DOHH2 (cell line): ENCODE results near the gene KLF16.

Experiments used
- H3F3A ChIP-seq: fragments of 200-600 bp; sonication (generic), shearing (Covaris generic); 2 replicates; pipeline ENCODE4 v1.6.0; 2016; ENCODE audit warnings: antibody characterized with exemption, mild to moderate bottlenecking; ENCODE audit not compliant: control insufficient read depth, insufficient read depth
- H3K27ac ChIP-seq: fragments of 200-600 bp; sonication (generic); 2 replicates; pipeline ENCODE4 v1.5.1; 2014; ENCODE audit warnings: low read depth, mild to moderate bottlenecking, low read length, moderate library complexity
- H3K27me3 ChIP-seq: fragments of 200-600 bp; sonication (generic); 2 replicates; pipeline ENCODE4 v1.6.1; 2014; ENCODE audit warnings: mild to moderate bottlenecking, low read length, mixed read lengths; ENCODE audit not compliant: control insufficient read depth
- H3K36me3 ChIP-seq: fragments of 200-600 bp; sonication (generic); 2 replicates; pipeline ENCODE4 v1.6.1; 2014; ENCODE audit warnings: mild to moderate bottlenecking, low read length, moderate library complexity, mixed read lengths; ENCODE audit not compliant: control insufficient read depth
- H3K4me1 ChIP-seq: fragments of 200-600 bp; sonication (generic); 2 replicates; pipeline ENCODE4 v1.6.1; 2014; ENCODE audit warnings: mild to moderate bottlenecking, low read length, mixed read lengths; ENCODE audit not compliant: control insufficient read depth
- H3K4me2 ChIP-seq: fragments of 200-600 bp; sonication (generic); 2 replicates; pipeline ENCODE4 v1.6.0; 2014; ENCODE audit warnings: mild to moderate bottlenecking, low read length, moderate library complexity
- H3K4me3 ChIP-seq: fragments of 200-600 bp; sonication (generic); 2 replicates; pipeline ENCODE4 v1.5.1; 2014; ENCODE audit warnings: mild to moderate bottlenecking, low read length, mixed read lengths
- H3K79me2 ChIP-seq: fragments of 200-600 bp; sonication (generic); 2 replicates; pipeline ENCODE4 v1.6.1; 2014; ENCODE audit warnings: mild to moderate bottlenecking, low read length, mixed read lengths; ENCODE audit not compliant: control insufficient read depth
- H3K9me2 ChIP-seq: fragments of 200-600 bp; sonication (generic); replicated peaks from 2 replicates; pipeline ENCODE4 v1.6.1; 2014; ENCODE audit warnings: mild to moderate bottlenecking, low read length, mixed read lengths; ENCODE audit not compliant: control insufficient read depth
- H3K9me3 ChIP-seq: fragments of 200-600 bp; sonication (generic); 2 replicates; pipeline ENCODE4 v1.6.1; 2014; ENCODE audit warnings: antibody characterized with exemption, low read length, mixed read lengths; ENCODE audit not compliant: control insufficient read depth, insufficient read depth
- H4K20me1 ChIP-seq: fragments of 200-600 bp; sonication (generic); 2 replicates; pipeline ENCODE4 v1.6.0; 2014; ENCODE audit warnings: low read depth, mild to moderate bottlenecking, antibody characterized with exemption, low read length, moderate library complexity; ENCODE audit not compliant: control insufficient read depth, insufficient read depth
- EZH2phosphoT487 ChIP-seq: fragments of 200-600 bp; sonication (generic); IDR thresholded peaks from 2 replicates; pipeline ENCODE4 v1.6.1; 2017; ENCODE audit warnings: borderline replicate concordance, mild to moderate bottlenecking, antibody characterized with exemption, low read length, moderate library complexity, mixed read lengths
- TF ChIP-seq, protein P1 (sequence below): fragments of 200-600 bp; sonication (generic); IDR thresholded peaks from one replicate; pipeline ENCODE4 v1.5.1; 2014; ENCODE audit warnings: antibody characterized with exemption, mild to moderate bottlenecking, low read depth, low read length; ENCODE audit not compliant: poor library complexity, severe bottlenecking

Gene KLF16

DNA sequence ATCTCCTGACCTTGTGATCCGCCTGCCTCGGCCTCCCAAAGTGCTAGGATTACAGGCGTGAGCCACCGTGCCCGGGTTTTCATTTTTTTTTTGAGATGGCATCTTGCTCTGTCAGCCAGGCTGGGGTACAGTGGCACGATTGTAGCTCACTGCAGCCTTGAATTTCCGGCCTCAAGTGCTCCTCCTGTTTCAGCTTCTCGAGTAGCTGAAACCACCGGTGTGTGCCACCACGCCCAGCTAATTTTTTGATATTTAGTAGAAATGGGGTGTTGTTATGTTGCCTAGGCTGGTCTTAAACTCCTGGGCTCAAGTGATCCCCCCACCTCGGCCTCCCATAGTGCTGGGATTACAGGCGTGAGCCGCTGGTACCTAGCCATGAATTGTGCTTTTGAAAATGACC, 47.7 kb upstream of the KLF16 start:
- H3K4me1 ChIP-seq = peaks cover 1% of the 10 kb centered on the region
- TF ChIP-seq EZH2phosphoT487 = no peak
- TF ChIP-seq, protein P1, sequence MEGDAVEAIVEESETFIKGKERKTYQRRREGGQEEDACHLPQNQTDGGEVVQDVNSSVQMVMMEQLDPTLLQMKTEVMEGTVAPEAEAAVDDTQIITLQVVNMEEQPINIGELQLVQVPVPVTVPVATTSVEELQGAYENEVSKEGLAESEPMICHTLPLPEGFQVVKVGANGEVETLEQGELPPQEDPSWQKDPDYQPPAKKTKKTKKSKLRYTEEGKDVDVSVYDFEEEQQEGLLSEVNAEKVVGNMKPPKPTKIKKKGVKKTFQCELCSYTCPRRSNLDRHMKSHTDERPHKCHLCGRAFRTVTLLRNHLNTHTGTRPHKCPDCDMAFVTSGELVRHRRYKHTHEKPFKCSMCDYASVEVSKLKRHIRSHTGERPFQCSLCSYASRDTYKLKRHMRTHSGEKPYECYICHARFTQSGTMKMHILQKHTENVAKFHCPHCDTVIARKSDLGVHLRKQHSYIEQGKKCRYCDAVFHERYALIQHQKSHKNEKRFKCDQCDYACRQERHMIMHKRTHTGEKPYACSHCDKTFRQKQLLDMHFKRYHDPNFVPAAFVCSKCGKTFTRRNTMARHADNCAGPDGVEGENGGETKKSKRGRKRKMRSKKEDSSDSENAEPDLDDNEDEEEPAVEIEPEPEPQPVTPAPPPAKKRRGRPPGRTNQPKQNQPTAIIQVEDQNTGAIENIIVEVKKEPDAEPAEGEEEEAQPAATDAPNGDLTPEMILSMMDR = no peak
- H3K36me3 ChIP-seq = peaks cover 13% of the 10 kb centered on the region
- H4K20me1 ChIP-seq = 0 out of 2 replicates have a peak, but pooled peaks cover 4% of the 10 kb centered on the region
- no peaks in the 10 kb centered on the region for H3F3A ChIP-seq
- no peaks in the 10 kb centered on the region for H3K9me2 ChIP-seq
- peaks cover 82% of the 10 kb centered on the region for H3K79me2 ChIP-seq
- no peak overlapping the region for H3K27ac ChIP-seq
- no peaks in the 10 kb centered on the region for H3K27me3 ChIP-seq
- H3K4me3 ChIP-seq = no peak overlapping the region
- no peaks in the 10 kb centered on the region for H3K9me3 ChIP-seq
- H3K4me2 ChIP-seq = no peak overlapping the region

DNA sequence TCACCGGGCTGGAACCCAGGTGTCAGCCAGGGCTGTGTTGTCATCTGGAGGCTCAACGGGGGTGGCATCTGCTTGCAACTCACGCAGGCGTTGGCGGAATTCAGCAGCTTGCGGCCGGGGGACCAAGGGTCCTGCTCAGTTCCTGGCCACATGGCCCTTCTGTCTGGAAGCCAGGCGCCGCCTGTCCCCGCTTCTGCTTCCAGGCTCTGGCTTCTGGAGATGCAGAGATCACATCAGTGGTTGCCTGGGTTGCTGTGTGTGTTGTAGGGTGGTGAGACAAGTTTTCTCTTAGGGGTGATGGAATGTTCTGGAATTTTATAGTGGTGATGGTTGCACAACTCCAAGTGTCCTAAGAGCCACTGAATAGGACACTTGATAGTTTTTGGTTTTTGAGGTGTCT, 46.8 kb upstream of the KLF16 start:
- Histone ChIP-seq H3K4me1 (peaks cover 7% of the 10 kb centered on the region), H3F3A (no peaks in the 10 kb centered on the region; the same call in 1 of the 2 replicates), H3K36me3 (peaks cover 17% of the 10 kb centered on the region), H4K20me1 (0 out of 2 replicates have a peak, but pooled peaks cover 4% of the 10 kb centered on the region), H3K79me2 (peaks cover 87% of the 10 kb centered on the region), H3K9me3 (no peaks in the 10 kb centered on the region), H3K4me3 (no peak overlapping the region), H3K27me3 (no peaks in the 10 kb centered on the region), H3K9me2 (no peaks in the 10 kb centered on the region), H3K4me2 (no peak overlapping the region), H3K27ac (no peak overlapping the region)
- TF ChIP-seq, protein P1 = no peak
- no peak for TF ChIP-seq EZH2phosphoT487

DNA sequence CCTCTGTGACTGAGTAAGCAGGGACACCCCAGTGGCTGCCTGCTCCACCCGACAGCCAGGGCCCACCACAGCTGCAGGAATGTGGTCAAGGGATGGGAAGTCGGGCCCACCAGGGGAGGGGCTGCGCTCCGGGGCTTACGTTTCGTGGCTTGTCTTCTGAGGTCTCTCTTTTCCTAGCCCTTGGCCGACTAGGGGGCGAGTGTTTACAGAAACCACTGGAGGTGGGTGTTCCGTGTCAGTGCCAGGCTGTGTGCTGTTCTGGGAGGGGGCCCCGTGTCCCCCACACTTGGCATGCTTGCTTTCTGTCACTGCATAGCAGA, 46.3 kb upstream of the KLF16 start:
- no peak overlapping the region for H3K4me3 ChIP-seq
- peaks cover 17% of the 10 kb centered on the region for H3K36me3 ChIP-seq
- H3K79me2 ChIP-seq = peaks cover 87% of the 10 kb centered on the region
- H3K27ac ChIP-seq = no peak overlapping the region
- no peaks in the 10 kb centered on the region for H3K9me3 ChIP-seq
- TF ChIP-seq, protein P1 = no peak
- no peak for TF ChIP-seq EZH2phosphoT487
- H3K4me1 ChIP-seq = peaks cover 10% of the 10 kb centered on the region
- 0 out of 2 replicates have a peak, but pooled peaks cover 4% of the 10 kb centered on the region for H4K20me1 ChIP-seq
- peaks cover 2% of the 10 kb centered on the region for H3F3A ChIP-seq
- H3K27me3 ChIP-seq = no peaks in the 10 kb centered on the region
- no peak overlapping the region for H3K4me2 ChIP-seq
- H3K9me2 ChIP-seq = no peaks in the 10 kb centered on the region

DNA sequence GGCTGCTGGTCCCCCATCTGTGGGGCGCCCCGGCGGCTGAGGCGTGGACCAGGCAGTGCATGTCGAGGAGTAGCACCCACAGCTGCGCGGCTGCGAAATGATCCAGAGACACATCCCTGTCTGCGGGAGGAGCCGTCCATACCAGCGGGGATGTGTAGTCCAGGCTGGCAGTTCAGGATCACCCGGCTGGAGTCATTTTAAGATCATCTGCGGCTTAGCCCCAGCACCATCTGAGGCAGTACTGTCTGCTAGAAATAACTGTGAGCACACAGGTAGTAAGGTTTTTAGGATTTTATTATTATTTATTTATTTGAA, 44.9 kb upstream of the KLF16 start:
- Histone ChIP-seq H3K27ac (no peak overlapping the region), H3K9me2 (no peaks in the 10 kb centered on the region), H3K79me2 (peaks cover 75% of the 10 kb centered on the region), H3F3A (peaks cover 12% of the 10 kb centered on the region), H3K4me1 (peaks cover 24% of the 10 kb centered on the region), H3K9me3 (no peaks in the 10 kb centered on the region), H3K4me2 (no peak overlapping the region), H3K27me3 (no peaks in the 10 kb centered on the region), H4K20me1 (no peaks in the 10 kb centered on the region; the same call in 1 of the 2 replicates), H3K36me3 (peaks cover 12% of the 10 kb centered on the region), H3K4me3 (no peak overlapping the region)
- TF ChIP-seq, protein P1 = no peak
- TF ChIP-seq EZH2phosphoT487 = no peak
